HG03139 (cell line): Measurements from ENCODE around the gene ARL1.
"Not testable (repeated sequence)": the region's sequence is repeated elsewhere in the genome, so short reads cannot be mapped to it uniquely, and the experiment has no call there.

ENCODE experiments used
- ATAC-seq: cut with Tn5 transposase; IDR thresholded peaks from one replicate; pipeline ENCODE4 v1.9.1; 2021; ENCODE audit not compliant: unreplicated experiment

Gene ARL1

GRCh38 chr12:101407436-101408345 lies at the start of gene ARL1:
TSS of gene ARL1 (minus strand) at chr12:101407772. CDS start at chr12:101407645, 127 bp downstream.
- peak; percentile 76 for ATAC-seq

DNA sequence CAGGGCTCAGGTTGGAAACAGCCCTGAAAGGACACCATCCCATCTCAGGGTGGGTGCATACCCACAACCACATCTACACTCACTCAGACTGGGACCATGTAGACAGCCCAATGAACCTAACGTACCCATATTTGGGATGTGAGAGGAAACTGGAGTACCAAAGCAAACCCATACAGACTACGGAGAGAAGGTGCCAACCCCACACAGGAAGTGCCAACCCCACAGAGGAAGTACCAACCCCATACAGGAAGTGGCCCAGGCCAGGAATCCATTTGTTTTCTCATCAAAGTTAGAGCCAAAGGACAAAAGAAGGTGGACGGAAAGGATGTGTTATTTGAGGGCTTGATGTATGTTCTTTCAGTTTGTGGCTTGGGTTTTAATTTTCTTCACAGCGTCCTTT lies 48.1 kb upstream of the ARL1 start:
- no peak for ATAC-seq

DNA sequence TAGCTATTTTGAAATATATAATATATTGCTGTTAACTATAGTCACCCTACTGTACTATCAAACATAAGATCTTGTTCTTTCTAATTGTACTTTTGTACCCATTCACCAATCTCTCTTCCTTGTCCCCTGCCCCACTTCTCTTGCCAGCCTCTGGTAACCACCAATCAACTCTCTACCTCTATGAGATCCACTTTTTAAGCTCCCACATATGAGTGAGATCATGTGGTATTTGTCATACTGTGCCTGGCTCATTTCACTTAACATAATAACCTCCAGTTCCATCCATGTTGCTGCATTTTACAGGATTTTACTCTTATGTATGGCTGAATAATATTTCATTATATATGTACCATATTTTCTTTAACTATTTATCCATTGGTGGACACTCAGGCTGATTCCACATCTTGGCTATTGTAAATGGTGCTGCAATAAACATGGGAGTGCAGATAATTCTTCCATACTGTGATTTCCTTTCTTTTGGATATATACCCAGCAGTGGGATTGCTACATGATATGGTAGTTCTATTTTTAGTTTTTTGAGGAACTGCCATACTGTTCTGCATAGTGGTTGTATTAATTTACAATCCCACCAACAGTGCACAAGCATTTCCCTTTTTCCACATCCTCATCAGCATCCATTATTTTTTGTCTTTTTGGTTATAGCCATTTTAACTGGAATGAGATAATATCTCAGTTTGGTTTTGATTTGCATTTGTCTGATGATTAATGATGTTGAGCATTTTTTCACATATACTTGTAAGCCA lies 34.1 kb upstream of the ARL1 start:
- ATAC-seq: no peak

- ATAC-seq: no peak
Measured at GRCh38 chr12:101439236-101439635, 31.7 kb upstream of the ARL1 start.

- ATAC-seq: no peak
Measured at GRCh38 chr12:101436136-101436535, 28.6 kb upstream of the ARL1 start.

GRCh38 chr12:101430456-101430855 lies 22.9 kb upstream of the ARL1 start:
- ATAC-seq: no peak

DNA sequence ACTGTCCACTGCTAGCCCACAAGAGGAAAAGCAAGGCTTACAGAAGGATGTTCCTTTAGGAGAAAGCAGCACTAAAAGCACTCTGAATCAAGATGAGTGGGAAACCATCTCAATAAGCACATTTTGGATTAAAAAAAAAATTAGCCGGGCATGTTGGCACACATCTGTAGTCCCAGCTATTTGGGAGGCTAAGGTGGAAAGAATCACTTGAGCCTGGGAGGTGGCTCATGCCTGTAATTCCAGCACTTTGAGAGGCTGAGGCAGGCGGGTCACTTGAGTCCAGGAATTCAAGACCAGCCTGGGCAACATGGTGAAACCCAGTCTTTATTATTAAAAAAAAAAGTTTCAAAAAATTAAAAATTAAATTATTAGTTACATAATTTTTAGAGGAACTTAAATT lies 17.0 kb upstream of the ARL1 start:
- no peak for ATAC-seq

DNA sequence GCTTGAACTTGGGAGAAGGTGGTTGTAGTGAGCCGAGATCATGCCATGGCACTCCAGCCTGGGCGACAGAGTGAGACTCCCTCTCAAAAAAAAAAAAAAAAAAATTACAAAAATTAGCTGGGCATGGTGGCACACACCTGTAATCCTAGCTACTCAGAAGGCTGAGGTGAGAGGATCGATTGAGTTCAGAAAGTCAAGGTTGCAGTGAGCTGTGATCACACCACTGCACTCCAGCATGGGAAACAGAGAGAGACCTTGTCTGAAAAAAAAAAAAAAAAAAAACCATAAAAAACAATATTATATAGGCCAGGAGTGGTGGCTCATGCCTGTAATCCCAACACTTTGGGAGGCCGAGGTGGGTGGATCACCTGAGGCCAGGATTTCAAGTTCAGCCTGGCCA lies 14.5 kb upstream of the ARL1 start:
- ATAC-seq: not testable (repeated sequence)

- no peak for ATAC-seq
Measured at GRCh38 chr12:101415228-101415627, 7.7 kb upstream of the ARL1 start.

- ATAC-seq: no peak
Measured at GRCh38 chr12:101414533-101415119, 7.1 kb upstream of the ARL1 start.

GRCh38 chr12:101410169-101410568 lies 2.6 kb upstream of the ARL1 start:
- ATAC-seq: not testable (repeated sequence)

DNA sequence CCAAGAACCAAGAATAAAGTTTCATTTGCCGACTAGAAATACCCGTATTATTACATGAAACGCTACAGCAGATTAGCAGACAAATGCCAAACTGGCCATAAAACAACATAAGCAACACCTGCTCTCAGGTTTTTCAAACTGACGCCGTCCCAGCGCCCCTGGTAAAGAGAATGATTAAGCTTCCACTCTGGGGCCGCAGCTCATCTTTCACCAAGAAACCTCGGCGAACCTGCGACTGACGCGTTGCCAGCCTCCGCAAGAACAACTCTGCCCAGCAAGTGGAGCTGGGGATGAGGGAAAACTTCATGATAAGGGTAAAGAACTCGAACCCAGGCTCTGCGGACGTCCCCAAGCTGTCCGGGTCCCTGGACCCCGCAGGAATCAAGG lies 530 bp downstream of the ARL1 start:
- no peak for ATAC-seq

DNA sequence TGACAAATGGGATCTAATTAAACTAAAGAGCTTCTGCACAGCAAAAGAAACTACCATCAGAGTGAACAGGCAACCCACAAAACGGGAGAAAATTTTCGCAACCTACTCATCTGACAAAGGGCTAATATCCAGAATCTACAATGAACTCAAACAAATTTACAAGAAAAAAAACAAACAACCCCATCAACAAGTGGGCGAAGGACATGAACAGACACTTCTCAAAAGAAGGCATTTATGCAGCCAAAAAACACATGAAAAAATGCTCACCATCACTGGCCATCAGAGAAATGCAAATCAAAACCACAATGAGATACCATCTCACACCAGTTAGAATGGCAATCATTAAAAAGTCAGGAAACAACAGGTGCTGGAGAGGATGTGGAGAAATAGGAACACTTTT lies 16.4 kb downstream of the ARL1 start:
- not testable (repeated sequence) for ATAC-seq

DNA sequence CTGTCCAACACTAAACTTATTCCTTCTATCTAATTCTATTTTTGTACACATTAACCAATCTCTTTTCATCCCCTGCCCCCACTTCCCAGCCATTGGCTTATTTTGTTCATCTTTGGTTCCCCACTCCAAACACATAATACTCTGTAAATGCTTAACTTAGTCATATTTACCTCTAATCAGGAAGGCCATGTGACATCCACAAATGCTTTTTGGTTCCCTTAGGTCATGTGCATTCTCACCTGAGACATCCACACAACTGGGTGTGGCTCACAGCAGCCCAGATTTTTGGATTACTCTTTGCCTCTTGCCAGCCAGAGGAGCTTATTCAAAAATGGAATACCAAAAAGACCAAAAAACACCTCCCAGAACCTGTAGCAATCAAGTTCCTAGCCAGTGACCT lies 28.4 kb downstream of the ARL1 start:
- ATAC-seq: no peak

- ATAC-seq: no peak
Measured at GRCh38 chr12:101375573-101375972, 32.0 kb downstream of the ARL1 start.

- ATAC-seq: no peak
Measured at GRCh38 chr12:101372431-101372830, 35.1 kb downstream of the ARL1 start.

- no peak for ATAC-seq
Measured at GRCh38 chr12:101368016-101368415, 39.6 kb downstream of the ARL1 start.

DNA sequence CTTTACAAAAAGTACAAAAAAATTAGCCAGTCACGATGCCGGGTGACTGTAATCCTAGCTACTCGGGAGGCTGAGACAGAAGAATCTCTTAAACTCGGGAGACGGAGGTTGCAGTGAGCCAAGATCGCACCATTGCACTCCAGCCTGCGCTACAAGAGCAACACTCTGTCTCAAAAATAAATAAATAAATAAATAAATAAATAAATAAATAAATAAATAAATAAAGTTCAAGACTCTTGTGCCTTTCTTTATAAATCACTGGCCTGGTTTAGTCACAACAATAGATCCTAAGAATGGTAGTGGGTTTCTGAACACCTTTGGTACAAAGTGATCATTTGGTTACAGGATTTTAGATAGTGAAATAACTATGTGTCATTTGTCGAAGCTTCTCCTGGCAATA lies 46.1 kb downstream of the ARL1 start:
- no peak for ATAC-seq

DNA sequence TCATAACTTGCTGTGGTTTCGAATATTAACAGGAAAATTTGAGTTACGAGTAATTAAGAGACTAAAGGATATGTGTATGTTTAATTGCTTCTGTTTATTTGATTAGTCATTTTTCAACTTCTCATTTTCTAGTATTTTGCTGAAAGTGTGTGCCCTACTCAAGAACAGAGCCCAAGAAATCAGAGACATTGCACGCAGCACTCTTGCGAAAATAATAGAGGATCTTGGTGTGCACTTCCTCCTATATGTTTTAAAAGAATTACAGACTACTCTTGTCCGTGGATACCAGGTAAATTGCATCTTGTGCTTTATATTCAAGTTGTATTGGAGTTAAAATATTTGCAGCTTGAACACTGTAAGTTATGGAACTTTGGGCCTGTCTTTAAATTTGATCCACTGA lies 50.8 kb downstream of the ARL1 start:
- ATAC-seq: no peak

DNA sequence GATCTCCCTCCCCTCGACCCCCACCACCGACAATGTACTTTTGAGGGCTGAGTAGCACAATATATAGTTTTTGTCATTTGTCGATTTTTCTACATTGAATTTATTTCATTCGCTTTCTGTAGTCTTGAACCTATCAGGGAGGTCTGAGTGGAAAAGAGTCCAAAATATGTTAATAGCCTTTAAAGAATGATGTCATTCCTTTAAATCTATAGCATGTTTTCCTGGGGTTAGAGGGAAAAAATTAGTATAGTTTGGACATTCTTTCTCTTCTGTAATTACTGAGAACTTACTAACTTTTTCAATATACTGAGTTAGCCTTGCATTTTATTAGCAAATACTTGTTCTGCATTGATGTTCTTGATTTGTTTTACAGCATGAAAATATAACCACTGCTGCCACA lies 55.9 kb downstream of the ARL1 start:
- no peak for ATAC-seq

GRCh38 chr12:101343893-101344292 lies 63.7 kb downstream of the ARL1 start:
- no peak for ATAC-seq
